Activated naive CD4-positive, alpha-beta T cell treated with anti-CD3 and anti-CD28 coated beads, Interleukin-2, amount 50 U/mL, for 24 hours (primary cell): ENCODE measurements around the gene DPPA4.

ENCODE experiments used
- H3K27ac Mint-ChIP-seq: one replicate; pipeline ENCODE4 v1.8.0; 2021; ENCODE audit warnings: mild to moderate bottlenecking, mixed read lengths
- H3K27me3 Mint-ChIP-seq: one replicate; pipeline ENCODE4 v1.8.0; 2021; ENCODE audit warnings: mixed read lengths
- H3K36me3 Mint-ChIP-seq: one replicate; pipeline ENCODE4 v1.8.0; 2021; ENCODE audit warnings: mixed read lengths
- H3K4me1 Mint-ChIP-seq: one replicate; pipeline ENCODE4 v1.8.0; 2021; ENCODE audit warnings: mixed read lengths
- H3K4me3 Mint-ChIP-seq: one replicate; pipeline ENCODE4 v1.8.0; 2021; ENCODE audit warnings: mild to moderate bottlenecking, mixed read lengths
- H3K9me3 Mint-ChIP-seq: one replicate; pipeline ENCODE4 v1.8.0; 2021; ENCODE audit warnings: mixed read lengths

DPPA4 gene

DNA sequence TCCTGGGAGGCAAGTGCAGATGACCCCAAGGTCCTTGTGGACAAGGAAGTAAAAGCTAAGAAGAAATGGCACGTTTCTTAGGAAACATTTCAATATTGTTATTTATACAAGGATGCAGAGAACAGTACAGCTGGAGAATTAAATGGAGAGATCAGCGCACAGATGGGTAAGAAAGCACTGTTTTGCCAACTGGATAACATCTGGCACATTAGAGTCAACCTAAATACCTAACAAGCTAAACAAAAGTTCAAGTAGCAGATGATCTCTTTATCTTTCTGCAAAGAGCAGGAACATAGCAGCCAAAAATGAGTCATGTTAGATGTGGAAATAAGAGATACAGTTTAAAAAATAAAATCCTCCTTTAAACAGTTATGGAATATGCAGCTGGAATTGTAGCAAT lies 15.7 kb upstream of the DPPA4 start:
- Mint-ChIP-seq H3K4me3 (no peak overlapping the region), H3K9me3 (no peaks in the 10 kb centered on the region), H3K4me1 (no peaks in the 10 kb centered on the region), H3K27me3 (peaks cover 4% of the 10 kb centered on the region), H3K36me3 (no peaks in the 10 kb centered on the region), H3K27ac (no peak overlapping the region)

DNA sequence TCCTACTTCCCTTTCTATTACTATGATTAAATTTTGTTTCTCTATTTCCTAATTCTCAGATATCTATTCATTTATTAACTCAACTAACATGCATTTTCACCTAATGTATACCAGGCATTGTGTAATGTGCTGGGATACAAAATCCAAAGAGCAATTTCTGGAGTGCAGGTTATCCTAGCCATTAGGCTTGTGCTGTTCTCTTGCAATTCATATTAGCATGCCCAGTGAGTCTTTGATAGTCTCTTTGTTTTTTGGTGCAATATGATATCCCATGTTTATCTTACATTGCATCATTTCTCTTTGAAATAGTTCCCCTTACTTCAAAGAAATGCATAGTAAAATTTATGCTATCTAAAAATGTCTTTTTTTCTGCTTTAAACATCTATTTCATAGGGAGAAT lies 13.9 kb upstream of the DPPA4 start:
- no peak overlapping the region for H3K27ac Mint-ChIP-seq

DNA sequence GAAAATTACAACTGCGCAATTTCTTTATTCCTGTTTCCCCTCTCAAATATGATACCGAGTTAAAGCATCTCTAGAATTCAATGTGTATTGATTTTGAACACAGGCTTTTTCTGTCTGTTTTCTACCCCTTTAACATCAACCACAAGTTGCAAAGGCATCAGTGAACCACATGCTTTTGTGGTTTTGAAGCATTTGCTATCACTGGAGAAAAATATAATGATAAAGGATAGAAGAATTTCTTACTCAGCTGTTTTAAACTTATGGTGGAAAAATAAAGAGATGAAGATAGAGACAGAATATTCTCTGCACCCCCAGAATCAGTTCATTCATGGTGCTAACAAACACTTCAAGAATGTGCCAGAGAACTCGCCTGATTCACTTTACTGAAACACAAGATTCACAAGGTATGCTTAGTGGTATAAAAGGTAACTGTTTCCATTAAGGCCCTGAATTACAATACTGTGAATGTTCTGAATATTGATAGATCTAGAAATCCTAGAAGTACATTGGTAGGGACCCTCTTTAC lies 9.5 kb upstream of the DPPA4 start:
- Mint-ChIP-seq H3K4me1 (no peaks in the 10 kb centered on the region), H3K4me3 (no peak overlapping the region), H3K27me3 (no peaks in the 10 kb centered on the region), H3K27ac (no peak overlapping the region), H3K9me3 (no peaks in the 10 kb centered on the region), H3K36me3 (no peaks in the 10 kb centered on the region)

More for the DNA sequence above, 13.9 kb upstream of the DPPA4 start:
- H3K4me3 Mint-ChIP-seq: no peak overlapping the region
- H3K36me3 Mint-ChIP-seq: no peaks in the 10 kb centered on the region
- no peaks in the 10 kb centered on the region for H3K4me1 Mint-ChIP-seq
- H3K9me3 Mint-ChIP-seq: no peaks in the 10 kb centered on the region
- peaks cover 4% of the 10 kb centered on the region for H3K27me3 Mint-ChIP-seq

DNA sequence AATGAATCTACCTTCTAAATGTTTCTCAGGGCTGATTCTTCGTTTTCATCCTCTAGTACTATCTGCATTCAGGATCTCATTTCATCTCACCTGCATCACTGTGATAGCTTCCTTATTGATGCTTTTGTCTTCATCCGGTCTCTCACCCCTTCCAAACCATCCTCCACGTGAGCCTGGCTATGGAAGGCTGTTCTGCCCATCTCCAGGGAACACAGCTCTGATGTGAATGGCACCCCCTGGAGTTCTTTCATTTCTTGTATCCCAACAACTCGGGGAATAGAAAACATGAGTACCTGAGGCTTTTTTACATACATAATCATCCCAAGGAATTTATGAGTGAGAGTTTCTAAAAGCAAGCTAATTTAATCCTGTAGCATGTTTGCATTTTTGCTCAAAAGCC lies 8.8 kb upstream of the DPPA4 start:
- H3K36me3 Mint-ChIP-seq: no peaks in the 10 kb centered on the region
- no peaks in the 10 kb centered on the region for H3K27me3 Mint-ChIP-seq
- no peak overlapping the region for H3K27ac Mint-ChIP-seq
- no peak overlapping the region for H3K4me3 Mint-ChIP-seq
- H3K4me1 Mint-ChIP-seq: no peaks in the 10 kb centered on the region
- no peaks in the 10 kb centered on the region for H3K9me3 Mint-ChIP-seq

DNA sequence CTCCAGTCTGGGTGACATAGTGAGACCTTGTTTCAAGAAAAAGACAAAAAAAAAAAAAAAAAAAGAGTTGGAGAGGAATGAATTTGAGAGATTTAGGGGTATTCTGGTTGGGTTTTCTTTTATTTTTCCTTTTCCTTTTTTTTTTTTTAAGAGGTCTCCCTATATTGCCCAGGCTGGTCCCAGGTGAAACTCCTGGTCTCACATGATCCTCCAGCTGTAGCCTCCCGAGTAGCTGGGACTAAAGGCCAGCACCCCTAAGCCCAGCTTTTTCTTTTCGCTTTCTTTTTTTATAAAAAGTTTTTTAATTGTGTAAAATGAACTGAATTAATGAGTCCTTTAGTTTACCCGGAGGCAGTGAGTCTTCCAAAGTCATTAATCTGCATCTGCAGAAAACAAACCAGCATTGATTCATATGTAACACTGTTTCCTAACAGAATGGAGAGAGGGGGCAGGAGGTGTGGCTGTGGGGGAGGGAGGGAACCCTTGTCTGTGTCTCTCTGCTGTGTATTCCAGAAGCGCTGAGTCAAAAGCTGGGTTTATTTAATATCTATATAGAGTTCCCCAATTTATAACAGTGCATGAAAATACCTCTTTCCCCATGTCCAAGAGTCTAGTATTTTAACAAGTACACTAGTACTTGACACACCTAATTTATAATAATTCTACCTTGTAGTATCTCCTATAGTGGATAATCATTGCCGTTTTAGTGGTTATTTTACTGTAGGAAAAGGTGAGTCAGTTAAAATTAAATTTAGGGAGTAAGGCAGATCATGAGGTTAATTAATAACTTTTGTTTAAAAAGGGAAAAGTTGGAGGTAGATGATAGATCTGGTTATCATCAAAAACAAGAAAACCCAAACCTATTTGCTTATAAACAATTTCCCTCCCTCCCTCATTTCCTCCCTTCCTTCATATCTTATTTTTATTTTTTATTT lies 2.6 kb upstream of the DPPA4 start:
- H3K27me3 Mint-ChIP-seq: peaks cover 16% of the 10 kb centered on the region
- H3K36me3 Mint-ChIP-seq: no peaks in the 10 kb centered on the region
- peaks cover 6% of the 10 kb centered on the region for H3K4me1 Mint-ChIP-seq
- H3K4me3 Mint-ChIP-seq: no peak overlapping the region
- H3K9me3 Mint-ChIP-seq: no peaks in the 10 kb centered on the region
- no peak overlapping the region for H3K27ac Mint-ChIP-seq

DNA sequence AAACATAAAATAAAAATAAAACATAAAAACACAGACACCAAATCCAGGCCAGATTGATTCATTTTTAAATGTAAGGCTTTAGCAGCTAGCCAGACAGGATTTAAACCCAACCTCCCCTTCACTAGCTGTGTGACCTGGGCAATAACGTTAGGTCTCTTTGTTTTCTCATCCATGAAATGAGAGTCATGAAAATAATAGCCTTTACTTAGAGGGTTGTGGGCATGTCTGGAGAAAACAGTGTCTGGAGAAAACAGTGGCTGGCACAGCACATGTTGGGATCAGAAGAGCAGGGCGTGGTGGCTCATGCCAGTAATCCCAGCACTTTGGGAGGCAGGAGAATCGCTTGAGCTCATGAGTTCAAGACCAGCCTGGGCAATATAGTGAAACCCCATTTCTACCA lies 1.9 kb upstream of the DPPA4 start:
- Mint-ChIP-seq H3K36me3 (no peaks in the 10 kb centered on the region), H3K4me3 (no peak overlapping the region), H3K9me3 (no peaks in the 10 kb centered on the region), H3K4me1 (peaks cover 6% of the 10 kb centered on the region), H3K27ac (no peak overlapping the region), H3K27me3 (peaks cover 22% of the 10 kb centered on the region)

DNA sequence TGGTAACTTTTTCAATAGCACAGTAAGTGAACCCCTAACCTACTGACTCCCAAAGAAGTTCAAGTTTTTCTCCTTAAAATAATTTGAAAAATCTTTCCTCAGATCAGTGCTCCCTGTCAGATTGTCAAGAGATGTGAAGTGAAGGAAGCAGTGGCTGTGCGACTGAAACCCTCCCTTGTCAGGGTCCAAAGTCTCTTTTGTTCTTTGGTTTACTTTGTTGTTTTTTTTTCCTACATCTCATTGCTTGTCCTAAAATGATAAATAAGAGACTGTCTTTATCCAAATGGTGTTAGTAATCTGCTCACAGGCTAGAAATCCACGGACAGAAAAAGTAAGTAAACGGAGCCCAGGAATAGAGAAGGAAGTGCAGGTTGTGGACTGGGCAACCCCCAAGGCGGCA lies 976 bp upstream of the DPPA4 start:
- no peak overlapping the region for H3K27ac Mint-ChIP-seq
- peaks cover 6% of the 10 kb centered on the region for H3K4me1 Mint-ChIP-seq
- peaks cover 25% of the 10 kb centered on the region for H3K27me3 Mint-ChIP-seq
- no peak overlapping the region for H3K4me3 Mint-ChIP-seq
- H3K9me3 Mint-ChIP-seq: no peaks in the 10 kb centered on the region
- no peaks in the 10 kb centered on the region for H3K36me3 Mint-ChIP-seq

DNA sequence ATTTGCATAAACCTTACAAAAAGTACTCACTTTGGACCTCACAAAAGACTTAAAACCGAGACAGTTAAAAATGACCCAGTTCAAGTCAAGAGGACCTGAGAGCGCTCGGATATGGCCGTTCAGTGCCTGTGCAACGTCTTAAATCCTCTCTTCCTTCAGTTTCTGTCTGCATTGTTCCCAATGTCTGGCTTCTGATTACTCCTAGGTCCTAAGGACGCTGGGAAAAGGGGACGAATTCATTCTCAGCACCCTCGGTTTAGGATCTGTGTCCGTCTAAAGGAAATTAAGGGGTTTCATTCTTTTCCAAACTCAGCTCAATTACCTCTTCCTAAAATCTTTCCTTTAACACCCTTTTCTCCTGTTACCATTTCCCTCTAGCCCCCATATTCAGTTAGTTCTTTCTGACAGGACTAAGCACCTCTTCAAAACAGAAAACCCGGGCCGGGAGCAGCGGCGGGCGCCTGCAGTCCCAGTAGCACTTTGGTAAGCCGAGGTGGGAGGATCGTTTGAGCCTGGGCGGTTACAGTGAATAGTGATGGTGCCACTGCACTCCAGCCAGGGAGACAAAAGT lies 970 bp downstream of the DPPA4 start:
- peaks cover 25% of the 10 kb centered on the region for H3K27me3 Mint-ChIP-seq
- no peaks in the 10 kb centered on the region for H3K36me3 Mint-ChIP-seq
- H3K4me3 Mint-ChIP-seq: peak overlapping the region; percentile 79
- H3K27ac Mint-ChIP-seq: no peak overlapping the region
- H3K9me3 Mint-ChIP-seq: no peaks in the 10 kb centered on the region
- peaks cover 6% of the 10 kb centered on the region for H3K4me1 Mint-ChIP-seq

DNA sequence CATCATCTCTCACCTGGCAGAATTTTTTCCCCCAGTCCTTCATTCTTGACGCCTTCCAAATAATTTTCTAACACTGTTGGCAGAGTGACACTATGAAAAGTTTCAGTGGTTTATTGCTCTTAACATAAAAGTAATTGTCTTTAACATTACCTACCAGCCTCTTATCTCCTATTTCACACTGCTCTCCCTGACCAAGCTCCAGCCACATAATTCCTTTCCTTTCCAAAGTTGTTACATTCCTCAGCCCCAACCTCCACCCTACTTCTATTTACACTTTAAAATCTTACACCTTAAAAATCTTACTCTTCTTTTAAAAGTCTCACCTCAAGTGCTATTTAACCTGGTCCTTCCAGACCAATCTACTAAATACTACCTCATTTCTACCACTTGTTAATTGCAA lies 2.8 kb downstream of the DPPA4 start:
- Mint-ChIP-seq H3K4me3 (no peak overlapping the region), H3K4me1 (peaks cover 6% of the 10 kb centered on the region), H3K9me3 (no peaks in the 10 kb centered on the region), H3K27ac (no peak overlapping the region), H3K36me3 (no peaks in the 10 kb centered on the region), H3K27me3 (peaks cover 25% of the 10 kb centered on the region)

DNA sequence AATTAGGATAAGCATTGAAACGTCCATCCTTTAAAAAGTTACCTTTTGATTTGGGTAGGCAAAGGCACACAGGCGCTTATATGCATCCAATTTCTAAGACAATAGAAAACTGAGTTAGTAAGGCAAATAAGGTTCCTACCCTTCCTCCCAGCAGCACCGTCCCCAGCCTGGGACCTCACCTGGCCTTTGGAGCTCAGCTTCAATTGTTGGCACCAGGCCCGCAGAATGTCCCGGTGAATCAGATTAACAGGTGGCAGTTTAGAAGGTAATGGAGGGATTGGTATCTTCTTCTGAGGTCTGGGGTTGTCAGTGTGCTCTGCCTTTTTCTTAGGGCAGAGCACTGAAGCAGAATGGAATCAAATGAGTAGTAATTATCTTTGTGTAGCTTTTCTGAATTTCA lies 5.7 kb downstream of the DPPA4 start:
- H3K4me1 Mint-ChIP-seq: peaks cover 6% of the 10 kb centered on the region
- H3K9me3 Mint-ChIP-seq: no peaks in the 10 kb centered on the region
- H3K27ac Mint-ChIP-seq: no peak overlapping the region
- no peaks in the 10 kb centered on the region for H3K36me3 Mint-ChIP-seq
- peaks cover 13% of the 10 kb centered on the region for H3K27me3 Mint-ChIP-seq
- no peak overlapping the region for H3K4me3 Mint-ChIP-seq

DNA sequence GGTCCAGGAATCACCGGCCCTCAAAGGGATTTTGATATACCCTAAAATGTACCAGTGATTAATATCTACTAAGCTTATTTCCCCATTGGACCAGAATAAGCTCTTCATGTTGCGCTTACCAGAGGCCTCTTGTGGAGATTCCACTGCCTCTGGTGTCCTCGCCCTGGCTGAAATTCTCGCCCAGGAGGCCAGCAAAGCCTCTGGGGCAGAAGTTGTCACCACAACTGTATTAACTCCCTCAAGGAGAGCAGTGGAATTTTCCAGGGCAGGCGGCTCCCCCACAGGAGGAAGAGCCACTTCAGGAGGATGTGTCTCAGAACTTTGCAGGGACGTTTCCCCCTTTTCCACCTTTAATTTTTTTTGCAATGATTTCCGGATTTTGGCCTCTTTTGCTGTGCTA lies 6.9 kb downstream of the DPPA4 start:
- no peak overlapping the region for H3K27ac Mint-ChIP-seq
- H3K27me3 Mint-ChIP-seq: peaks cover 11% of the 10 kb centered on the region
- H3K9me3 Mint-ChIP-seq: no peaks in the 10 kb centered on the region

DNA sequence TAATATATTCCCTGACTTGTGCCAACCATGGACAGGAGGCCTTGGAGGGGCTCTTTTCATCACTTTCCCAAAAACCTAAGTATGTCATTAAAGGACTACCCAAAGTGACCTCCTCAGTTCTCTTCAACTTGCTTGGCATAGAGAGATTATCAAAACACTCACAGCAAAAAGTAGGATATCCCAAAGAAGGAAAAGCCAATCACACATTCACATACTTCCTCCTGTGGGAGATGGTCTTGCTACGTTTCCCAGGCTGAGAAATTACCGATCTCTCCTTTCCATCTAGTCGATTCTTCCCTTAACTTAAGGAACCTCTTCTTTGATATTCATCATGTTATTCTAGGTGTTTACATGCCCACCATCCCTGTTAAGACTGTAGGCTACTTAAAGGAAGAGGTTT lies 9.1 kb downstream of the DPPA4 start:
- peaks cover 2% of the 10 kb centered on the region for H3K27me3 Mint-ChIP-seq
- H3K27ac Mint-ChIP-seq: no peak overlapping the region
- H3K9me3 Mint-ChIP-seq: no peaks in the 10 kb centered on the region
- no peaks in the 10 kb centered on the region for H3K36me3 Mint-ChIP-seq
- no peak overlapping the region for H3K4me3 Mint-ChIP-seq
- no peaks in the 10 kb centered on the region for H3K4me1 Mint-ChIP-seq

More for the DNA sequence above, 6.9 kb downstream of the DPPA4 start:
- Mint-ChIP-seq H3K36me3 (no peaks in the 10 kb centered on the region), H3K4me1 (no peaks in the 10 kb centered on the region), H3K4me3 (no peak overlapping the region)

DNA sequence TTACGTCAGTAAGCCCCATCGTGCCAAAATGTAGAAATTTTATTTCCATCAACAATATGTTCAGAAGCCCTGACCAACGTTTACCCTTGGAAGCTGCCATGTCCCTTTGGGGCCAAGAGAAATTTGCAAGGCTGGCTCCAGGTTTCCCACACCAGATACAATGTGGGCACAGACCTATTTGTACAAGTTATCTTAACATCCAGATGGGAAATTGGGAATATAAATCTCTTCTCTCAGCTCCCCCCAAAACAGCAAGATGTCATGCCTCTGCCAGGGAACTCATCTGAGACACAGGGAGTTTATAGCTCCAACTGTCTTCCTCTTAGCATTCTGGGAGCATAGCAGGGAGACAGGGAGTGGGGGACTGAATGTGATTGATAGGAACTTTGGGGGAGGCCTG lies 11.7 kb downstream of the DPPA4 start:
- Mint-ChIP-seq H3K36me3 (peaks cover 3% of the 10 kb centered on the region), H3K9me3 (no peaks in the 10 kb centered on the region), H3K27me3 (peaks cover 2% of the 10 kb centered on the region), H3K27ac (no peak overlapping the region), H3K4me1 (no peaks in the 10 kb centered on the region), H3K4me3 (no peak overlapping the region)

DNA sequence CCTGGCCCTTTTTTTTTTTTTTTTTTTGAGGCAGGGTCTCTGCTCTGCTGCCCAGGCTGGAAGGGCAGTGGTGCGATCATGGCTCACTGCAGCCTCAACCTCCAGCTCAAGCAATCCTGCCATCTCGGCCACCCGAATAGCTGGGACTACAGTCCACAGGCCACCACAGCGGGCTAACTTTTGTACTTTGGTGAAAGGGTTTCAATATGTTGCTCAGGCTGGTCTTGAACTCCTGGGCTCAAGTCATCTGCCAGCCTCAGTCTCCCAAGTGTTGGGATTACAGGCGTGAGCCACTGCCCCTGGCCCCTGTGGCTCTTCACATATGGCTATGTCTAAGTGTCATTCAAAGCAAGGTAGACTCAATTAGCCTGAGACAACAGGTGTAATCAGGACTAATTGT lies 12.2 kb downstream of the DPPA4 start:
- H3K4me1 Mint-ChIP-seq: no peaks in the 10 kb centered on the region
- peaks cover 2% of the 10 kb centered on the region for H3K27me3 Mint-ChIP-seq
- H3K36me3 Mint-ChIP-seq: peaks cover 3% of the 10 kb centered on the region
- H3K9me3 Mint-ChIP-seq: no peaks in the 10 kb centered on the region
- no peak overlapping the region for H3K4me3 Mint-ChIP-seq
- no peak overlapping the region for H3K27ac Mint-ChIP-seq

DNA sequence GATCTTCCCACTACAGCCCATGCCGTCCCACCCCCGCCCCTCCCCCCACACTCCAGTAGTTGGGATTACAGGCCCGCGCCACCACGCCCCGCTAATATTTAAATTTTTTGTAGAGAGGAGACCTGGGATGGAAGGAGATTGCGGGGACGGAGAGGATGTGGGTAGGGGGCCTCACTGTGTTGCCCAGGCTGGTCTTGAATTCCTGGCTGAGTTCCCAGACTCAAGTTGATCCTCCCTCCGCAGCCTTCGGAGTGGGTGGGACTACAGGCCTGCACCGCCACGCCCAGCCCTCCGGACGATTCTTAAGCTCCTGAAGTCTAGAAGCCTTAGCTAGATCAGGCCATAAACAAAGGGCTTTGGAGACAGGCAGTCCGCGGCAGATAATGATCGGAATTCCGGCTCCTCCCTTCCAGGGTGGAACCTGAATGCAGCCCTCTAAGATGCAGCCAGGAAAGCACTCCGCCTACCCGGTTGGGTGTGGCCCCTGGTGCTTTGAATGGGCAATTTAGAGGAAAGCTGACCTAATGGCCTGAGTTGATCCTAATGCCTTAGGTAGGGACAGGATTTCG lies 21.1 kb downstream of the DPPA4 start, which contains the start of gene DPPA2:
Gene DPPA2 (minus strand): TSS at position 356 of the 569 bp plus-strand sequence. CDS start 1,975 bp downstream, outside the sequence.
- Mint-ChIP-seq H3K4me1 (no peaks in the 10 kb centered on the region), H3K4me3 (no peak within 1 kb of the TSS), H3K9me3 (no peaks in the 10 kb centered on the region), H3K27ac (no peak within 1 kb of the TSS), H3K27me3 (no peaks in the 10 kb centered on the region), H3K36me3 (no peaks in the 10 kb centered on the region)

DNA sequence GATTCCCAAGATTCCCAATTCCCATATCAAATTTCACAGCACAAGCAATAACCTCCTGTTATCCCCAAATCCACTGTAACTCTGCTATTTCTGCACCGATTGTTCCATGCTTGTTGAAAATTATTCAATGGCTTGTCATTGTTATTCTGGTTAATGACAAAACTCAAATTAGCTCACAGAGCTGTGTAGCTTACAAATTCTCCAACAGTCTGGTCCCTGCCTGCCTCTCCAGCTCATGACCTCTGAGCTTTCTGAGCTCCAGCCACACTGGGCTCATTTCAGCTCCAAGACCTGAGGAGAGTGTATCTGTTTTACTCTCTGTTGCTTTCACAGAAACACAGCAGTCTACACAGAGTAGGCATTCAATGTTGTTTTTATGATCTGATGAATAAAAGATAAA lies 24.3 kb downstream of the DPPA4 start:
- no peaks in the 10 kb centered on the region for H3K36me3 Mint-ChIP-seq
- no peaks in the 10 kb centered on the region for H3K4me1 Mint-ChIP-seq
- H3K9me3 Mint-ChIP-seq: no peaks in the 10 kb centered on the region
- no peak overlapping the region for H3K27ac Mint-ChIP-seq
- H3K27me3 Mint-ChIP-seq: no peaks in the 10 kb centered on the region
- no peak overlapping the region for H3K4me3 Mint-ChIP-seq
